MCF 10A (cell line): ENCODE data around the gene AP4S1. TPM values are rescaled to one million over a fixed set of nuclear protein-coding genes. Genes with fewer than 3 reads are reported as not detected.
A peak's percentile ranks its signal among the peaks of the same experiment; 100 is the strongest.

Experiments
- BruUV-seq: library from RNA; stranded (reverse); fragments of 400-500 nt; replicated peaks from 2 replicates; lab custom pipeline; 2021; lab: Mats Ljungman, UMichigan
- CTCF ChIA-PET: fragments of 300-600 bp; sonication (Branson Sonifier 250); formaldehyde crosslinking; extraction: SDS; loops from one replicate; lab custom pipeline; 2021; ENCODE audit warnings: antibody characterized with exemption, inconsistent platforms; lab: Yijun Ruan, JAX
- POLR2A ChIA-PET: fragments of 300-600, 350-650 bp; sonication (Branson Sonifier 250); formaldehyde crosslinking; extraction: SDS; loops from one replicate; lab custom pipeline; 2020; ENCODE audit warnings: antibody characterized with exemption, inconsistent platforms; lab: Yijun Ruan, JAX
- DNase-seq: peaks from one replicate; pipeline ENCODE4 v3.0.0-alpha.2; 2018; ENCODE audit not compliant: unreplicated experiment
- H3K27ac Mint-ChIP-seq: one replicate; pipeline ENCODE4 v1.8.0; 2022; ENCODE audit warnings: mild to moderate bottlenecking, low read depth, mixed read lengths; ENCODE audit not compliant: unreplicated experiment
- H3K27me3 Mint-ChIP-seq: one replicate; pipeline ENCODE4 v1.8.0; 2022; ENCODE audit warnings: mixed read lengths; ENCODE audit not compliant: insufficient read depth, unreplicated experiment
- H3K36me3 Mint-ChIP-seq: one replicate; pipeline ENCODE4 v1.8.0; 2022; ENCODE audit warnings: mild to moderate bottlenecking, moderate library complexity, mixed read lengths; ENCODE audit not compliant: insufficient read depth, unreplicated experiment
- H3K4me1 Mint-ChIP-seq: one replicate; pipeline ENCODE4 v1.8.0; 2022; ENCODE audit warnings: mixed read lengths; ENCODE audit not compliant: insufficient read depth, unreplicated experiment
- H3K4me3 Mint-ChIP-seq: one replicate; pipeline ENCODE4 v1.8.0; 2022; ENCODE audit warnings: mild to moderate bottlenecking, moderate library complexity, mixed read lengths; ENCODE audit not compliant: unreplicated experiment
- H3K9me3 Mint-ChIP-seq: one replicate; pipeline ENCODE4 v1.8.0; 2022; ENCODE audit warnings: mixed read lengths; ENCODE audit not compliant: unreplicated experiment
- intact Hi-C: fragments of 100-400 bp; cut with micrococcal nuclease; formaldehyde crosslinking; loops from 2 replicates; pipeline ENCODE4 v1.14.1; 2022
- total RNA-seq: library from RNA; stranded (reverse); gene quantifications from 2 replicates; pipeline ENCODE4 v1.2.3, GENCODE V29; 2022
- TF ChIP-seq, protein P1 (sequence below): fragments of 200-600 bp; IDR thresholded peaks from one replicate; pipeline ENCODE4 v1.8.0; 2022; ENCODE audit warnings: antibody characterized with exemption, mild to moderate bottlenecking; ENCODE audit not compliant: unreplicated experiment

Gene AP4S1
- total RNA-seq, 1 experiment from 2014 or later = 13.4 TPM

DNA sequence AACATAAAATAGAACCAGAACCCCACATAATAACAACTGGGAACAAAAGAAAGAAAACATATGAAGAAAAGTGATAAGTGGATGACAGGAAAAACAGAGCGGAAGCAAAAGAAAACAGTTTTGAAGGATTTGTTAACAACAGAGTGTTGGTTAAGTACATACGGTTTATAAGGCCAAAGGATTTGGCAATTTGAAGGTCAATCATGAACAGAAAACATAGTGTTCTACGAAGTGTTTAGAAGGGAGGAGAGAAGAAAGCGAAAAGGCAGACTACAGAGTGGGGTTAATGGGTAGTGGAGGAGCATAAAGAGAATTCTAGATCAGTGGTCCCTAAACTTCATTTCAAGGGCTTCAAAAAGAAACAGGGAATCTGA, 3.9 kb upstream of the AP4S1 start:
- Mint-ChIP-seq H3K9me3 (peaks cover 10% of the 10 kb centered on the region), H3K36me3 (peaks cover 24% of the 10 kb centered on the region), H3K27ac (no peak overlapping the region), H3K4me3 (no peak overlapping the region), H3K4me1 (peaks cover 29% of the 10 kb centered on the region), H3K27me3 (no peaks in the 10 kb centered on the region)
- ChIA-PET CTCF (interaction anchor here (0.6 to 0.7 kb wide), 2 partner anchors 35 to 49 kb away, joined by 3 to 4 read pairs; no protein-coding TSS in a partner anchor), POLR2A (interaction anchor here (0.6 to 9.0 kb wide), 2 partner anchors 35 to 39 kb away, joined by 3 to 128 read pairs; no protein-coding TSS in a partner anchor)
- TF ChIP-seq, protein P1, sequence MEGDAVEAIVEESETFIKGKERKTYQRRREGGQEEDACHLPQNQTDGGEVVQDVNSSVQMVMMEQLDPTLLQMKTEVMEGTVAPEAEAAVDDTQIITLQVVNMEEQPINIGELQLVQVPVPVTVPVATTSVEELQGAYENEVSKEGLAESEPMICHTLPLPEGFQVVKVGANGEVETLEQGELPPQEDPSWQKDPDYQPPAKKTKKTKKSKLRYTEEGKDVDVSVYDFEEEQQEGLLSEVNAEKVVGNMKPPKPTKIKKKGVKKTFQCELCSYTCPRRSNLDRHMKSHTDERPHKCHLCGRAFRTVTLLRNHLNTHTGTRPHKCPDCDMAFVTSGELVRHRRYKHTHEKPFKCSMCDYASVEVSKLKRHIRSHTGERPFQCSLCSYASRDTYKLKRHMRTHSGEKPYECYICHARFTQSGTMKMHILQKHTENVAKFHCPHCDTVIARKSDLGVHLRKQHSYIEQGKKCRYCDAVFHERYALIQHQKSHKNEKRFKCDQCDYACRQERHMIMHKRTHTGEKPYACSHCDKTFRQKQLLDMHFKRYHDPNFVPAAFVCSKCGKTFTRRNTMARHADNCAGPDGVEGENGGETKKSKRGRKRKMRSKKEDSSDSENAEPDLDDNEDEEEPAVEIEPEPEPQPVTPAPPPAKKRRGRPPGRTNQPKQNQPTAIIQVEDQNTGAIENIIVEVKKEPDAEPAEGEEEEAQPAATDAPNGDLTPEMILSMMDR = no peak
- intact Hi-C loops = no loop called here
- DNase-seq = no peak
- no TSS peak for BruUV-seq

GRCh38 chr14:31022386-31022785, 3.1 kb upstream of the AP4S1 start:
- ChIA-PET POLR2A (interaction anchor here (0.6 to 9.0 kb wide), 10 partner anchors 8 to 270 kb away, joined by 3 to 128 read pairs (median 4); no protein-coding TSS in a partner anchor), CTCF (interaction anchor here (0.7 kb wide), 1 partner anchor 35 kb away, joined by 3 read pairs; no protein-coding TSS in a partner anchor)
- peaks cover 33% of the 10 kb centered on the region for H3K4me1 Mint-ChIP-seq
- H3K27me3 Mint-ChIP-seq = no peaks in the 10 kb centered on the region
- intact Hi-C loops = no loop called here
- H3K9me3 Mint-ChIP-seq = peaks cover 10% of the 10 kb centered on the region
- no TSS peak for BruUV-seq
- peaks cover 28% of the 10 kb centered on the region for H3K36me3 Mint-ChIP-seq
- H3K4me3 Mint-ChIP-seq = no peak overlapping the region
- TF ChIP-seq, protein P1 = no peak
- no peak for DNase-seq
- H3K27ac Mint-ChIP-seq = no peak overlapping the region

- H3K4me1 Mint-ChIP-seq = peaks cover 33% of the 10 kb centered on the region
- H3K36me3 Mint-ChIP-seq = peaks cover 21% of the 10 kb centered on the region
- H3K27me3 Mint-ChIP-seq = no peaks in the 10 kb centered on the region
- ChIA-PET CTCF (interaction anchor here (0.5 to 1.8 kb wide), 3 partner anchors 13 to 309 kb away, joined by 4 to 7 read pairs (median 4); no protein-coding TSS in a partner anchor), POLR2A (interaction anchor here (1.0 to 9.0 kb wide), 9 partner anchors 9 to 184 kb away, joined by 3 to 128 read pairs (median 5); partner anchors contain the start of gene HECTD1)
- TF ChIP-seq, protein P1 = no peak
- intact Hi-C loops = no loop called here
- no TSS peak for BruUV-seq
- DNase-seq = no peak
- peak overlapping the region; percentile 94 for H3K4me3 Mint-ChIP-seq
- peaks cover 10% of the 10 kb centered on the region for H3K9me3 Mint-ChIP-seq
- H3K27ac Mint-ChIP-seq = peak overlapping the region; percentile 59
Measured at GRCh38 chr14:31024010-31024480, 1.4 kb upstream of the AP4S1 start.

GRCh38 chr14:31024577-31025366, 677 bp upstream of the AP4S1 start:
- ChIA-PET CTCF (interaction anchor here (0.5 to 2.4 kb wide), 4 partner anchors 44 to 308 kb away, joined by 4 to 11 read pairs (median 6); no protein-coding TSS in a partner anchor), POLR2A (interaction anchor here (0.6 to 9.0 kb wide), 12 partner anchors 8 to 1312 kb away, joined by 3 to 128 read pairs (median 5); partner anchors contain the start of gene HECTD1)
- H3K27me3 Mint-ChIP-seq = no peaks in the 10 kb centered on the region
- TF ChIP-seq, protein P1 = no peak
- peak; percentile 40 for DNase-seq
- H3K27ac Mint-ChIP-seq = peak overlapping the region; percentile 98
- peaks cover 33% of the 10 kb centered on the region for H3K4me1 Mint-ChIP-seq
- intact Hi-C loops = no loop called here
- peak overlapping the region; percentile 94 for H3K4me3 Mint-ChIP-seq
- H3K9me3 Mint-ChIP-seq = peaks cover 10% of the 10 kb centered on the region
- peaks cover 18% of the 10 kb centered on the region for H3K36me3 Mint-ChIP-seq
- TSS peak; percentile 38 for BruUV-seq
